ENCODE results near the gene ZNF609. TPM values are rescaled to one million over a fixed set of nuclear protein-coding genes. Genes with fewer than 3 reads are reported as not detected.

ZNF609 gene
- total RNA-seq, result 10 to 100 TPM; 12.2 to 24.5 (median 17.2) TPM
- polyA plus RNA-seq, result 10 to 100 TPM in 1 of 2 donors, 1 to 10 TPM in 1; 5.8 to 13.4 TPM
- long read RNA-seq, donor 1, partial matches to known transcripts, result 0 of 10 reads
- long read RNA-seq, donor 1, other reads (novel, unspliced or antisense), result 10 of 10 reads
- long read RNA-seq, donor 2, partial matches to known transcripts, result 2 of 9 reads
- long read RNA-seq, donor 2, other reads (novel, unspliced or antisense), result 7 of 9 reads
- long read RNA-seq, donor 3, partial matches to known transcripts, result 2 of 17 reads
- long read RNA-seq, donor 3, other reads (novel, unspliced or antisense), result 15 of 17 reads

- TF ChIP-seq, protein P1, sequence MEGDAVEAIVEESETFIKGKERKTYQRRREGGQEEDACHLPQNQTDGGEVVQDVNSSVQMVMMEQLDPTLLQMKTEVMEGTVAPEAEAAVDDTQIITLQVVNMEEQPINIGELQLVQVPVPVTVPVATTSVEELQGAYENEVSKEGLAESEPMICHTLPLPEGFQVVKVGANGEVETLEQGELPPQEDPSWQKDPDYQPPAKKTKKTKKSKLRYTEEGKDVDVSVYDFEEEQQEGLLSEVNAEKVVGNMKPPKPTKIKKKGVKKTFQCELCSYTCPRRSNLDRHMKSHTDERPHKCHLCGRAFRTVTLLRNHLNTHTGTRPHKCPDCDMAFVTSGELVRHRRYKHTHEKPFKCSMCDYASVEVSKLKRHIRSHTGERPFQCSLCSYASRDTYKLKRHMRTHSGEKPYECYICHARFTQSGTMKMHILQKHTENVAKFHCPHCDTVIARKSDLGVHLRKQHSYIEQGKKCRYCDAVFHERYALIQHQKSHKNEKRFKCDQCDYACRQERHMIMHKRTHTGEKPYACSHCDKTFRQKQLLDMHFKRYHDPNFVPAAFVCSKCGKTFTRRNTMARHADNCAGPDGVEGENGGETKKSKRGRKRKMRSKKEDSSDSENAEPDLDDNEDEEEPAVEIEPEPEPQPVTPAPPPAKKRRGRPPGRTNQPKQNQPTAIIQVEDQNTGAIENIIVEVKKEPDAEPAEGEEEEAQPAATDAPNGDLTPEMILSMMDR (IDR thresholded peaks at IDR 0.05), result no peak
- TF ChIP-seq POLR2A (IDR thresholded peaks at IDR 0.05), result peak in 1 of 2 donors; percentile 57
- peak; percentile 75 to 92 (median 84) for ATAC-seq
- H3K9me3 ChIP-seq, result no peaks in the 10 kb centered on the region
- WGBS, 4 donors, result 0 to 3% (median 1%) methylated on average over 18 to 45 of the region's 45 CpGs
- H3K4me1 ChIP-seq, result peaks cover 9 to 69% (median 37%) of the 10 kb centered on the region in 12 donors
- peak within 1 kb of the TSS; percentile 67 to 94 (median 84) for H3K27ac ChIP-seq
- intact Hi-C loops (cut with DNase I), result loop anchor here in 1 of 10 donors (5.0 kb wide), 2 partner anchors 42 to 177 kb away; no protein-coding TSS in a partner anchor
- DNase-seq, result peak; percentile 93 to 96 (median 94)
- H3K4me3 ChIP-seq, result peak within 1 kb of the TSS; percentile 56 to 89 (median 73)
- no peaks in the 10 kb centered on the region for H3K27me3 ChIP-seq
- H3K36me3 ChIP-seq, result peaks cover 0 to 15% (median 11%) of the 10 kb centered on the region in 9 donors
Measured at GRCh38 chr15:64460206-64460723, at the start of gene ZNF609. Gene ZNF609 (plus strand): TSS chr15:64460578. CDS start chr15:64499420, 38,842 bp downstream.

DNA sequence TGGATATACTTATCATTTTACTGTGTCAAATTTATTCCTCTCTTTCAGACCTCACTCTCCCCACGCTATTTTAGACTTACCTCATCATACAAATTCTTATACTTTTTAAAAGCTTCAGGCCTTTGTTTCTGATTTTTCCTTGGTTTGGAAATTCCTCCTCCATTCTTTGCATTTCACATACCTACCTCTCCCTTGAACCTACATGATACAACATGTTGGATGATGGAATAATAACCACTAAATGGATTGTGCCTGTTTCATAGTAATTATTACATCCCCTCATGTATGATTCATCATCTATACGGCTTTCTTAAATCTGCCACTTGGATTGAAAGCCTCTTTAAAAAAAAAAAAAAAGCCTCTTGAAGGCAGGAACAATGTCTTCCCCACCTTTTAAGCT lies 48.2 kb upstream of the ZNF609 start:
- peaks cover 0 to 98% (median 91%) of the 10 kb centered on the region in 9 donors for H3K36me3 ChIP-seq
- TF ChIP-seq POLR2A (IDR thresholded peaks at IDR 0.05), result no peak
- TF ChIP-seq, protein P1 (IDR thresholded peaks at IDR 0.05), result no peak
- no peak overlapping the region for H3K27ac ChIP-seq
- WGBS, 4 donors, result 86 to 94% (median 89%) methylated on average over 2 of the region's 2 CpGs
- intact Hi-C loops (cut with DNase I), result no loop called here
- no peaks in the 10 kb centered on the region for H3K4me1 ChIP-seq
- H3K9me3 ChIP-seq, result no peaks in the 10 kb centered on the region
- H3K4me3 ChIP-seq, result no peak overlapping the region
- ATAC-seq (no peak), DNase-seq (no peak)
- no peaks in the 10 kb centered on the region for H3K27me3 ChIP-seq

DNA sequence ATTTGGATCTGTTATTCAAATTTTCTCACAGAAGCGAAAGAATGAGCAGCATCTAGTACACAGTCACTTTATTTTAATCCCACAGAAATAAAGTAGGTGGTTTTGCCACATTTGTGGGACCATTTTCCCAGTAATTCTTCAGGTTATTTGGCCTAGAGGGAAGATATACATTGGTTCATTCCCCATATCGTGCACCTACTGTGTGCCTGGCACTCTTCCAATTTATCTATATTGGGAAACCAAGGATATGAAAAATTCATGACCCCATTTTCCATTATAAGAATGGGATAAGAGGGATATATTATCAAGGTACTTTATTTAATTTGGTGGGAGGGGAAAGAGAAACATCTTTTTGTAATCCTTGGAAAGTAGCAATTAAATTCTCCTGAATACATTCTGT lies 37.7 kb upstream of the ZNF609 start:
- intact Hi-C loops (cut with DNase I), result loop anchor here in 4 of 10 donors (10.0 kb wide), 2 partner anchors 232 to 252 kb away; no protein-coding TSS in a partner anchor
- ATAC-seq (no peak), DNase-seq (no peak)
- no peak for TF ChIP-seq POLR2A (IDR thresholded peaks at IDR 0.05)
- TF ChIP-seq, protein P1 (IDR thresholded peaks at IDR 0.05), result no peak
- Histone ChIP-seq H3K36me3 (peaks cover 0 to 99% (median 93%) of the 10 kb centered on the region in 9 donors), H3K27me3 (no peaks in the 10 kb centered on the region), H3K4me1 (no peaks in the 10 kb centered on the region), H3K27ac (no peak overlapping the region), H3K4me3 (no peak overlapping the region), H3K9me3 (no peaks in the 10 kb centered on the region)
- WGBS, 4 donors, result 89 to 95% (median 93%) methylated on average over 2 of the region's 2 CpGs

GRCh38 chr15:64423970-64424369 lies 36.4 kb upstream of the ZNF609 start:
- Histone ChIP-seq H3K4me3 (no peak overlapping the region), H3K27me3 (no peaks in the 10 kb centered on the region), H3K9me3 (no peaks in the 10 kb centered on the region), H3K4me1 (no peaks in the 10 kb centered on the region), H3K27ac (no peak overlapping the region), H3K36me3 (peaks cover 0 to 97% (median 84%) of the 10 kb centered on the region in 9 donors)
- TF ChIP-seq, protein P1 (IDR thresholded peaks at IDR 0.05), result no peak
- TF ChIP-seq POLR2A (IDR thresholded peaks at IDR 0.05), result no peak
- DNase-seq (no peak), ATAC-seq (no peak)
- intact Hi-C loops (cut with DNase I), result loop anchor here in 4 of 10 donors (10.0 kb wide), 2 partner anchors 231 to 251 kb away; no protein-coding TSS in a partner anchor
- 85 to 90% (median 87%) methylated on average over 6 of the region's 6 CpGs for WGBS, 4 donors
